GF-D8 (cell line): ENCODE results near the gene RNGTT.
A peak's percentile ranks its signal among the peaks of the same experiment; 100 is the strongest.

Source experiments
- DNase-seq: peaks from one replicate; lab custom pipeline; 2025; lab: John Stamatoyannopoulos, UW

Gene RNGTT

GRCh38 chr6:88587150-88587520 lies 376.3 kb downstream of the RNGTT start:
- DNase-seq: no peak

- no peak for DNase-seq
These were observed 376.9 kb downstream of the RNGTT start for GRCh38 chr6:88586371-88587149.

- no peak for DNase-seq
These were observed 378.1 kb downstream of the RNGTT start for GRCh38 chr6:88585276-88585692.

GRCh38 chr6:88584581-88585275 lies 378.7 kb downstream of the RNGTT start:
- DNase-seq: no peak

- no peak for DNase-seq
These were observed 386.0 kb downstream of the RNGTT start for GRCh38 chr6:88577461-88577860.

- no peak for DNase-seq
These were observed 387.9 kb downstream of the RNGTT start for GRCh38 chr6:88575536-88575935.

- DNase-seq: no peak
These were observed 388.8 kb downstream of the RNGTT start for GRCh38 chr6:88574651-88575050.

GRCh38 chr6:88574031-88574430 lies 389.4 kb downstream of the RNGTT start:
- DNase-seq: no peak

- no peak for DNase-seq
These were observed 389.9 kb downstream of the RNGTT start for GRCh38 chr6:88573561-88573960.

- no peak for DNase-seq
These were observed 390.8 kb downstream of the RNGTT start for GRCh38 chr6:88572449-88573139.

GRCh38 chr6:88569959-88570358 lies 393.5 kb downstream of the RNGTT start:
- DNase-seq: no peak

- DNase-seq: no peak
These were observed 395.7 kb downstream of the RNGTT start for GRCh38 chr6:88567696-88568095.

- no peak for DNase-seq
These were observed 396.5 kb downstream of the RNGTT start for GRCh38 chr6:88566746-88567534.

GRCh38 chr6:88565836-88566235 lies 397.6 kb downstream of the RNGTT start:
- DNase-seq: no peak

GRCh38 chr6:88565409-88565811 lies 398.0 kb downstream of the RNGTT start:
- no peak for DNase-seq

GRCh38 chr6:88563277-88563625 lies 400.2 kb downstream of the RNGTT start:
- DNase-seq: no peak

- no peak for DNase-seq
These were observed 400.8 kb downstream of the RNGTT start for GRCh38 chr6:88562353-88563276.

GRCh38 chr6:88561954-88562315 lies 401.5 kb downstream of the RNGTT start:
- DNase-seq: no peak

- DNase-seq: peak; percentile 10
These were observed 402.1 kb downstream of the RNGTT start for GRCh38 chr6:88561034-88561953.
